ENCODE measurements around the gene CEP250.

DNA sequence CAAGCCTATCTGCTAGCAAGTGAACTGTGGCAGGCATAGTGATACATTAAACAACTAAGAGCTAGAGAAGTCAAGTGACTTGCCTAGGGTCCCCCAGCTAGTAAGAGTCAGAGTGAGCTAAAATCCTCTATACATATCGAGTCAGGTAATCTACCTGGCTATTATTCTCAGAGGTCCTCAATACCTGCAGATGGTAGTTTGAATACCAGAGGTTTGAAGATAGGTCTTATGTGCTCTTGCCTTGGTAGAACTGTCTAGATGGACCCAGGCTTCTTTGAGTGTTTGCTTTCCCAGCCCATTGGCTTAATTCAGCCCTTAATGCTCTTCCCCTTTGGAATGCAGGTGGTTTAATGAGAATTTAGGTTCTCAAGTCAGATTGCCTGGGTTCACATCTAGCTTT is 87.6 kb downstream of the CEP250 start:
- TF ChIP-seq, protein P1, sequence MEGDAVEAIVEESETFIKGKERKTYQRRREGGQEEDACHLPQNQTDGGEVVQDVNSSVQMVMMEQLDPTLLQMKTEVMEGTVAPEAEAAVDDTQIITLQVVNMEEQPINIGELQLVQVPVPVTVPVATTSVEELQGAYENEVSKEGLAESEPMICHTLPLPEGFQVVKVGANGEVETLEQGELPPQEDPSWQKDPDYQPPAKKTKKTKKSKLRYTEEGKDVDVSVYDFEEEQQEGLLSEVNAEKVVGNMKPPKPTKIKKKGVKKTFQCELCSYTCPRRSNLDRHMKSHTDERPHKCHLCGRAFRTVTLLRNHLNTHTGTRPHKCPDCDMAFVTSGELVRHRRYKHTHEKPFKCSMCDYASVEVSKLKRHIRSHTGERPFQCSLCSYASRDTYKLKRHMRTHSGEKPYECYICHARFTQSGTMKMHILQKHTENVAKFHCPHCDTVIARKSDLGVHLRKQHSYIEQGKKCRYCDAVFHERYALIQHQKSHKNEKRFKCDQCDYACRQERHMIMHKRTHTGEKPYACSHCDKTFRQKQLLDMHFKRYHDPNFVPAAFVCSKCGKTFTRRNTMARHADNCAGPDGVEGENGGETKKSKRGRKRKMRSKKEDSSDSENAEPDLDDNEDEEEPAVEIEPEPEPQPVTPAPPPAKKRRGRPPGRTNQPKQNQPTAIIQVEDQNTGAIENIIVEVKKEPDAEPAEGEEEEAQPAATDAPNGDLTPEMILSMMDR (conservative IDR thresholded peaks at IDR 0.05; ENCODE audit: low read length), result no peak
- TF ChIP-seq EZH2phosphoT487 (IDR thresholded peaks at IDR 0.05; ENCODE audit: borderline replicate concordance, low read depth, low read length), result no peak

Measured in OCI-LY7 (cell line).